Measurements from ENCODE around the gene ARMC10. TPM values are rescaled to one million over a fixed set of nuclear protein-coding genes. Genes with fewer than 3 reads are reported as not detected.
A peak's percentile ranks its signal among the peaks of the same experiment; 100 is the strongest.

ARMC10 gene
- total and polyA plus RNA-seq, 9 of the 15 experiments (the other 6 are each of a cell fraction or from before 2014, with no cell fraction given): 17.0 to 113 (median 72.6) TPM

GRCh38 chr7:103074519-103075336, at the start of gene ARMC10, which contains the start of gene FBXL13 (continued):
- TF ChIP-seq SIN3A (IDR thresholded peaks at IDR 0.05; ENCODE audit: borderline replicate concordance in 2 of 2, control insufficient read depth in 1 of 2, low read depth in 2 of 2, low read length in 2 of 2) (peak; percentile 77 to 96; a peak in 3 of 4 replicates), ZKSCAN3 (CRISPR knock-in tag; IDR thresholded peaks at IDR 0.05) (no peak), ZKSCAN8 (CRISPR knock-in tag; IDR thresholded peaks at IDR 0.05) (no peak), ZNF518B (CRISPR knock-in tag; IDR thresholded peaks at IDR 0.05) (no peak), E2F5 (CRISPR knock-in tag; IDR thresholded peaks at IDR 0.05) (peak; percentile 80; the same call in 1 of the 2 replicates), ZNF79 (CRISPR knock-in tag; IDR thresholded peaks at IDR 0.05; ENCODE audit: low read depth) (no peak), ZSCAN32 (CRISPR knock-in tag; IDR thresholded peaks at IDR 0.05) (no peak), CBX2 (IDR thresholded peaks at IDR 0.05; ENCODE audit: insufficient read depth, low read length, poor library complexity, severe bottlenecking) (no peak), KAT2B (IDR thresholded peaks at IDR 0.05; ENCODE audit: low read depth, low read length) (no peak), CREBBP (IDR thresholded peaks at IDR 0.05; ENCODE audit: low read depth, low read length) (no peak), MEF2D (tag; conservative IDR thresholded peaks at IDR 0.05; ENCODE audit: low read depth) (no peak), SAFB (IDR thresholded peaks at IDR 0.05; ENCODE audit: borderline replicate concordance, low read depth, low read length) (peak; percentile 70; the same call in 1 of the 2 replicates), ETV1 (tag; conservative IDR thresholded peaks at IDR 0.05; ENCODE audit: low read depth) (no peak), YBX1 (IDR thresholded peaks at IDR 0.05) (no peak), NFRKB (IDR thresholded peaks at IDR 0.05; ENCODE audit: low read depth) (no peak), TFAM (CRISPR knock-in tag; conservative IDR thresholded peaks at IDR 0.05) (no peak), ZNF143 (CRISPR knock-in tag; IDR thresholded peaks at IDR 0.05) (no peak), ARID1B (IDR thresholded peaks at IDR 0.05) (0 out of 2 replicates have a peak, but pooled peaks have one; percentile 45), PATZ1 (CRISPR knock-in tag; IDR thresholded peaks at IDR 0.05; ENCODE audit: borderline replicate concordance) (no peak), ERF (CRISPR knock-in tag; IDR thresholded peaks at IDR 0.05) (peak; percentile 43; the same call in 1 of the 2 replicates), HMBOX1 (IDR thresholded peaks at IDR 0.05) (no peak; the same call in 1 of the 2 replicates)

All from K562 (cell line).